Ovary (tissue), 3 donors: ENCODE data around the gene IL17RA.

Experiments used
- EP300 ChIP-seq: sonication (generic); formaldehyde crosslinking; IDR thresholded peaks from one replicate; pipeline ENCODE4 v1.6.1; 2017; ENCODE audit warnings: antibody characterized with exemption
- TF ChIP-seq, protein P1 (sequence below), 3 donors: fragments of 450-650 bp in 2 of 3; fragments of 200-600 bp in 1 of 3; IDR thresholded peaks; one replicate each; pipeline versions ENCODE4 v1.5.1 to v1.8.0; 2016 to 2022; ENCODE audit warnings: antibody characterized with exemption in 3 of 3, mild to moderate bottlenecking in 1 of 3
- donor health status: DM: no; HTN: no; CAD: no.

DNA sequence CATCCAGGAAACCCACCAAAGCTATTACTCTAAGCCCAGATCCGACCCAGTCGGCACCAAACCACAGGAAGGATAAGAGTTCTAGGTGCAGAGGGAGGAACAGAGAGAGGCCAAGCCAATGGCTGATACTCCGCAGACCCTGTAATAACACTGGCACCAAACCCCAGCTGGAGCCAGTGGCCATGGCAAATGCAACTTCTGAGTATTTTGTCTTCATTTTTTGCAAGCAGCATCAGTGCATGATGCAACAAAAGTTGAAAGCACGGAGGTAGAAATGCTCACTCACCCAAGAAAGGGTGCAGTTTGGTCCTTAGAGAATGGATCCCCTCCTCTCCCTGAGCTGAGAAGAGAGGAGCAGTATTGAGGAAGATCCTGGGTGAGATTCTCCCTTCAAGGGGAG is 33.5 kb downstream of the IL17RA start:
- TF ChIP-seq, protein P1, sequence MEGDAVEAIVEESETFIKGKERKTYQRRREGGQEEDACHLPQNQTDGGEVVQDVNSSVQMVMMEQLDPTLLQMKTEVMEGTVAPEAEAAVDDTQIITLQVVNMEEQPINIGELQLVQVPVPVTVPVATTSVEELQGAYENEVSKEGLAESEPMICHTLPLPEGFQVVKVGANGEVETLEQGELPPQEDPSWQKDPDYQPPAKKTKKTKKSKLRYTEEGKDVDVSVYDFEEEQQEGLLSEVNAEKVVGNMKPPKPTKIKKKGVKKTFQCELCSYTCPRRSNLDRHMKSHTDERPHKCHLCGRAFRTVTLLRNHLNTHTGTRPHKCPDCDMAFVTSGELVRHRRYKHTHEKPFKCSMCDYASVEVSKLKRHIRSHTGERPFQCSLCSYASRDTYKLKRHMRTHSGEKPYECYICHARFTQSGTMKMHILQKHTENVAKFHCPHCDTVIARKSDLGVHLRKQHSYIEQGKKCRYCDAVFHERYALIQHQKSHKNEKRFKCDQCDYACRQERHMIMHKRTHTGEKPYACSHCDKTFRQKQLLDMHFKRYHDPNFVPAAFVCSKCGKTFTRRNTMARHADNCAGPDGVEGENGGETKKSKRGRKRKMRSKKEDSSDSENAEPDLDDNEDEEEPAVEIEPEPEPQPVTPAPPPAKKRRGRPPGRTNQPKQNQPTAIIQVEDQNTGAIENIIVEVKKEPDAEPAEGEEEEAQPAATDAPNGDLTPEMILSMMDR (IDR thresholded peaks at IDR 0.05), result no peak
- no peak for TF ChIP-seq EP300
